ENCODE data around the gene EI24.
"Not testable (repeated sequence)": the region's sequence is repeated elsewhere in the genome, so short reads cannot be mapped to it uniquely, and the experiment has no call there.

EI24 gene

GRCh38 chr11:125566235-125566634, 3.0 kb upstream of the EI24 start:
- Mint-ChIP-seq H3K4me1 (peaks cover 13% of the 10 kb centered on the region), H3K27ac (no peak overlapping the region), H3K4me3 (no peak overlapping the region), H3K36me3 (peaks cover 2% of the 10 kb centered on the region), H3K9me3 (no peaks in the 10 kb centered on the region), H3K27me3 (no peaks in the 10 kb centered on the region)

GRCh38 chr11:125569915-125570621, 791 bp downstream of the EI24 start:
- Mint-ChIP-seq H3K4me1 (peaks cover 28% of the 10 kb centered on the region), H3K4me3 (peak overlapping the region; percentile 95), H3K27me3 (no peaks in the 10 kb centered on the region), H3K9me3 (no peaks in the 10 kb centered on the region), H3K36me3 (peaks cover 8% of the 10 kb centered on the region), H3K27ac (peak overlapping the region; percentile 95)

GRCh38 chr11:125570952-125571351, 1.7 kb downstream of the EI24 start:
- H3K36me3 Mint-ChIP-seq: peaks cover 11% of the 10 kb centered on the region
- no peaks in the 10 kb centered on the region for H3K27me3 Mint-ChIP-seq
- no peaks in the 10 kb centered on the region for H3K9me3 Mint-ChIP-seq
- H3K27ac Mint-ChIP-seq: peak overlapping the region; percentile 93
- H3K4me3 Mint-ChIP-seq: peak overlapping the region; percentile 95
- peaks cover 28% of the 10 kb centered on the region for H3K4me1 Mint-ChIP-seq

GRCh38 chr11:125572916-125573315, 3.6 kb downstream of the EI24 start:
- Mint-ChIP-seq H3K9me3 (no peaks in the 10 kb centered on the region), H3K4me1 (peaks cover 28% of the 10 kb centered on the region), H3K27ac (no peak overlapping the region), H3K4me3 (no peak overlapping the region), H3K36me3 (peaks cover 15% of the 10 kb centered on the region), H3K27me3 (no peaks in the 10 kb centered on the region)

GRCh38 chr11:125577181-125577580, 7.9 kb downstream of the EI24 start:
- Mint-ChIP-seq H3K4me1 (peaks cover 10% of the 10 kb centered on the region), H3K36me3 (peaks cover 14% of the 10 kb centered on the region)
- H3K27me3 Mint-ChIP-seq, H3K27ac Mint-ChIP-seq, H3K4me3 Mint-ChIP-seq, H3K9me3 Mint-ChIP-seq: not testable (repeated sequence)

DNA sequence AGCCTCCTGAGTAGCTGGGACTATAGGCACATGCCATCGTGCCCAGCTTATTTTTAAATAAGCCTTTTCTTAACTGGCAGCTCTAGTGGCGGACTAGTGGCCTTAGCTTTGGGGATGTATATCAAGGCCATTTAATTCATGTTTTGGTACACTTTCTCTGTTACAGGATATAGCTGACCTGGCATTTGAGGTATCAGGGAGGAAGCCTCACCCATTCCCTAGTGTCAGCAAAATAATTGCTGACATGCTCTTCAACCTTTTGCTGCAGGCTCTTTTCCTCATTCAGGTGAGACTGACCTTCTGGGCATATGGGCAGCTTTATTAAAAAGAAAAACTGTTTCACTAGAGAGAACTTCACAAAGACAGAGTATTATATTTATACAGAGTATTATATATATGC, 9.5 kb downstream of the EI24 start:
- Mint-ChIP-seq H3K4me1 (peaks cover 7% of the 10 kb centered on the region), H3K9me3 (no peaks in the 10 kb centered on the region), H3K4me3 (no peak overlapping the region), H3K27ac (no peak overlapping the region), H3K36me3 (peaks cover 18% of the 10 kb centered on the region), H3K27me3 (no peaks in the 10 kb centered on the region)

DNA sequence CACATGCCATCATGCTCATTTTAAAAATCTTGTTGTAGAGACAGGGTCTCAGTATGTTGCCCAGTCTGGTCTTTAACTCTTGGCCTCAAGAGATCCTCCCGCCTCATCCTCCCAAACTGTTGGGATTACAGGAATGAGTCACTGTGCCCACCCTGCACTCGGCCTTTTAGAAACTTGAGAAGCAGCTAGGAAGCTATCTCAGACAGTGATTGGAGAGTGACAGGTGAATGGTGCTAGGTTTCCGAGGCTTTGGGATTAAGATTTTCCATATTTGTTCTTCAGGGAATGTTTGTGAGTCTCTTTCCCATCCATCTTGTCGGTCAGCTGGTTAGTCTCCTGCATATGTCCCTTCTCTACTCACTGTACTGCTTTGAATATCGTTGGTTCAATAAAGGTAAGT, 10.5 kb downstream of the EI24 start:
- H3K4me1 Mint-ChIP-seq: no peaks in the 10 kb centered on the region
- H3K36me3 Mint-ChIP-seq: peaks cover 24% of the 10 kb centered on the region
- H3K27me3 Mint-ChIP-seq: no peaks in the 10 kb centered on the region
- H3K27ac Mint-ChIP-seq: no peak overlapping the region
- no peaks in the 10 kb centered on the region for H3K9me3 Mint-ChIP-seq
- no peak overlapping the region for H3K4me3 Mint-ChIP-seq

- Mint-ChIP-seq H3K27ac (no peak overlapping the region), H3K4me3 (no peak overlapping the region), H3K9me3 (no peaks in the 10 kb centered on the region), H3K36me3 (peaks cover 15% of the 10 kb centered on the region), H3K27me3 (no peaks in the 10 kb centered on the region), H3K4me1 (no peaks in the 10 kb centered on the region)
These were observed 14.2 kb downstream of the EI24 start for GRCh38 chr11:125583496-125583895.

- H3K27me3 Mint-ChIP-seq: no peaks in the 10 kb centered on the region
- H3K4me1 Mint-ChIP-seq: peaks cover 5% of the 10 kb centered on the region
- no peaks in the 10 kb centered on the region for H3K9me3 Mint-ChIP-seq
- no peak overlapping the region for H3K4me3 Mint-ChIP-seq
- H3K36me3 Mint-ChIP-seq: peaks cover 15% of the 10 kb centered on the region
- no peak overlapping the region for H3K27ac Mint-ChIP-seq
These were observed 16.2 kb downstream of the EI24 start for GRCh38 chr11:125585487-125585886.

DNA sequence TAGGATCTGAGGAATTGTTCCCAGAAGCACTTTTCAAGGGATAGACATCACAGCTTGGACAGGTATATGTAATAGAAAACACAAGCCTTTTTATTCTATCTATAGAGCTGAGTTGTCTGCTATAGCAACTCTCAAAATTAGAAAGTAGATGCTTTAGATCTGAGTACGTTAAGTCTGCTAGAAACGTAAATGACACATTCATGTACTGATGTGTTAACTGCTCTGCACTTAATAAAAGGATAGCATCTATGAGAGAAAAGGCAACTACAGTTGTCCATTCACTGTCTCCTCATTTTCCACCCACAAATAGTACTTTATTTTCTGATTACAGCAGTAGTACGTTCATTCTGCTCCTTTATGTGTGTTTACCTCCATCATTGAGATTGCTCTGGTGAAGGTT, 17.3 kb downstream of the EI24 start:
- H3K4me1 Mint-ChIP-seq: peaks cover 10% of the 10 kb centered on the region
- H3K27ac Mint-ChIP-seq: no peak overlapping the region
- H3K36me3 Mint-ChIP-seq: peaks cover 13% of the 10 kb centered on the region
- no peak overlapping the region for H3K4me3 Mint-ChIP-seq
- H3K9me3 Mint-ChIP-seq: no peaks in the 10 kb centered on the region
- no peaks in the 10 kb centered on the region for H3K27me3 Mint-ChIP-seq

DNA sequence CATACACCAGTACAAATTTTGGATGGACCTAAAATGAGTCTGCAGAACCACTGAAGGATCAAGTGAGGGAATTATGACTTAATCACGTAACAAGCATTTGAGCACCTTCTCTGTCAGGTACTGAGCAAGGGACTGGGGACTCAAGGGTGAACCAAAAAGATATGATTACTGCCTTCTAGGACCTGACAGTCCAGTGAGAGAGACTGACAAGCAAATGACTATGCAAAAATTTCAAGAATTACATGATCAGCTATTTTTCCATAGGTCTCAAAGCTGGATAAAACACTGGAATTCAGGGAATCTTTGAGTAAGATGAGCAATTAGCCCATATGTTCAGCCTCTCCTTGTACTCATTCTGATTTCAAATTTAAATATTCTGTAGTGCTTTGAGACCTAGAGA, 18.2 kb downstream of the EI24 start:
- Mint-ChIP-seq H3K36me3 (peaks cover 13% of the 10 kb centered on the region), H3K4me1 (peaks cover 11% of the 10 kb centered on the region), H3K27ac (no peak overlapping the region), H3K9me3 (no peaks in the 10 kb centered on the region), H3K4me3 (no peak overlapping the region), H3K27me3 (no peaks in the 10 kb centered on the region)

- Mint-ChIP-seq H3K27me3 (no peaks in the 10 kb centered on the region), H3K27ac (no peak overlapping the region), H3K4me3 (no peak overlapping the region), H3K36me3 (peaks cover 9% of the 10 kb centered on the region), H3K9me3 (no peaks in the 10 kb centered on the region), H3K4me1 (peaks cover 21% of the 10 kb centered on the region)
These were observed 19.2 kb downstream of the EI24 start for GRCh38 chr11:125588505-125588904.

DNA sequence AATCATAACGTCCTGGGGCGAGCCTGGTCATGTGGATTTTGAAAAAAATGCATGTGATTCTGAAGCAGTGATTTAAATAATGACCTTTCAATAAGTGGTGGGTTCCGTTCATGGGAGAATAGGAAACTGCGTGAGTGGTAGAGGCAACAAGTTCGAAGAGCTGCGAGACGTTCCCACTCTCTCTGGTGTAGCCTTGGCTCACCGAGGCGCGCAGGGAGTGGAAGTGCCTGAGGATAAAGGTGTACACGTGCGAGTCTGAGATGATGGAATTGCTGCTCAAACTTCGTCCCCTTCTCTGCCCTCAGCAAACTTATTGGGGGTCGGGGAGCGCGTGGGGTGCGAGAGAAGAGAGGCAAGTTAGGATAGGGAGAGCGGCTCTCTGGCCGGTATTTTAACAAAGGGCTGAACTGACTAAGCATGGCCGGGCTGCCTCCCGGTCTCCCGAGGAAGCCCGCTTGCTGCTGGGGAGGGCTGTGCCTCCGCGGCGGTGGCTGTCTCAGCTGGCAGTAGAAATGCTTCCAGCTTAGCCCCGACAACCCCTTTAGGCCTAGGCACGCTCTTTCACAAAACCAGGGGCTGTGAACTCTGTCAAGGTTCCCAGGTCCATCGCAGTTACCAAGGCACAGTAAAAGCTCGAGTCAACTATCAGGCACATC, 22.5 kb downstream of the EI24 start:
- H3K27ac Mint-ChIP-seq: peak overlapping the region; percentile 98
- H3K9me3 Mint-ChIP-seq: no peaks in the 10 kb centered on the region
- H3K36me3 Mint-ChIP-seq: peaks cover 13% of the 10 kb centered on the region
- no peaks in the 10 kb centered on the region for H3K27me3 Mint-ChIP-seq
- peak overlapping the region; percentile 97 for H3K4me3 Mint-ChIP-seq
- peaks cover 49% of the 10 kb centered on the region for H3K4me1 Mint-ChIP-seq

DNA sequence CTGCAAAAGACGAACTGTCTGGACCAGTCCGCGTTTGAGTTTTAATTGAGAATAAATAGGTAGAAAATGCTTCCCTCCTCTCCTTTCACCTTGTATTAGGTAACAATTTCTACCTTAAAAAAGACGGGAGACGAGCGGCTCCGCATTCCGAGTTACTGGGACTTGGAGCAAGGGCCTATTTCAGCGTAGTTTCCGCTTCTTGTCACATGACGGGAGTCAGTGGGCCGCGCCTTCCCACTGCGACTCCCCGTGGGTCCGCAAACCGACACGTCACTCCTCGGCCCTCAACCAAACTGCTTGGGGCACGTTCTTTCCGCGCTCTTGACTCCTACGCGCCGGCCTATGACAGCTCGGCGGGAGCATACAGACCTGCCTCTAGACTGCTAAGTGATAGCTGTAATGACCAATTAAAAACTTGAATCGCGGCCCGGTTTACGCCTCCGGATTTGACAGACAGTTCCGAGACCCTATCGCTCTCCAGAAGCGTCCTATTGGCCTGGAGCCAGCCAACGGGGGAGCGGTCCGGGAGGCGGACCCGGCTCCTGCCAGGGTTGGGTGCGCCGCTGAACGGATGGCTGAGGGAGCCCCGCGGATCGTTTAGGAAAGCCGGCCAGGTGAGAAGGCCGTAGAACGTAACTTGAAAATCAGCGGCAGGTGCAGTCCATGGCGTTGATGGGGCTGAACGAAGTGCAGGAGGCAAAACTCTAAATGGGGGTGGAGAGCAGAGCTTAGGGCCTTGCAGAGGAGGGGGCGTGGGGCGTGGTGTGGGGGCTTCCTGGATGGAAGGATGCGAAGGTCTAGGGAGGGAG, 23.2 kb downstream of the EI24 start, which contains the start of gene STT3A:
STT3A (plus strand) TSS at position 548 of the 809 bp plus-strand sequence. CDS start 3,064 bp downstream, outside the sequence.
- peak within 1 kb of the TSS; percentile 98 for H3K27ac Mint-ChIP-seq
- peak within 1 kb of the TSS; percentile 97 for H3K4me3 Mint-ChIP-seq
- no peaks in the 10 kb centered on the region for H3K9me3 Mint-ChIP-seq
- no peaks in the 10 kb centered on the region for H3K27me3 Mint-ChIP-seq
- peaks cover 53% of the 10 kb centered on the region for H3K4me1 Mint-ChIP-seq
- H3K36me3 Mint-ChIP-seq: peaks cover 14% of the 10 kb centered on the region

DNA sequence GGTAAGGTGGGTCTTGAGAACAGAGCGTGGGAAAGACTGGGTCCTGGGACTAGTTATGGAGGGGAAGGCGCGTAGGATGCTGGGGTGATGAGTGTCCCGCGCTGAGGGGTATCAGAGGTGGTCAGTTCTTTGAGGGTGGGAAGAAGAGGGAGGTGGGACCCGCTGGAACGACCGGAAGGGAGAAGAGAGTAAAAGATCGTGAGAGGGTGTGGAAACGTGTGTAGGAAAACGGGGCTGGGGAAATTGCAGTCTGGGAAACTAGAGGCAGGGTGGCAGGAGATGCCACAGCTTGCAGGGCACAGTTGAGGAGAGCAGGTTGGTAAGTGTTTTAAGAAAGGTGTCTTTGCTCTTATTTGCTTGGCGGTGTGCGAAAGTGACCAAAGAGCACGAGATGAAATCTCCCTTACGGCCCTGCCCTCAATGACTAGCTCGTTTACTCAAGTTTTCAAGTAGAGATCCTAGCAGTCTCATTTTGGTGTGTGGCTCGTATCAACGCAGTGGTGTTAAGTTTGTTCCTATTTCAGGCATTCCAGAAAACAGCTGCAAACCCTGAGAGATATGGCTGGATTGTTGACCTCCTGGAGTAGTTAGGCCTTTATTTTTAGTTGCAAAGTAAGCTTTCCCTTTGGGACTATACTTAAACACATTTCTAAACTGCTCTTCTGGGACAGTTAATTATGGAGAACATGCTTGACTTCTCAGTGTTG, 24.0 kb downstream of the EI24 start:
- H3K27ac Mint-ChIP-seq: peak overlapping the region; percentile 98
- peak overlapping the region; percentile 97 for H3K4me3 Mint-ChIP-seq
- no peaks in the 10 kb centered on the region for H3K9me3 Mint-ChIP-seq
- H3K4me1 Mint-ChIP-seq: peaks cover 54% of the 10 kb centered on the region
- peaks cover 14% of the 10 kb centered on the region for H3K36me3 Mint-ChIP-seq
- H3K27me3 Mint-ChIP-seq: no peaks in the 10 kb centered on the region
